ENCODE measurements around the gene DLAT. TPM values are rescaled to one million over a fixed set of nuclear protein-coding genes. Genes with fewer than 3 reads are reported as not detected.
"Not testable (repeated sequence)": the region's sequence is repeated elsewhere in the genome, so short reads cannot be mapped to it uniquely, and the experiment has no call there.

Gene DLAT
- total RNA-seq, 2 experiments from 2014 or later: 10.7 to 10.8 TPM

DNA sequence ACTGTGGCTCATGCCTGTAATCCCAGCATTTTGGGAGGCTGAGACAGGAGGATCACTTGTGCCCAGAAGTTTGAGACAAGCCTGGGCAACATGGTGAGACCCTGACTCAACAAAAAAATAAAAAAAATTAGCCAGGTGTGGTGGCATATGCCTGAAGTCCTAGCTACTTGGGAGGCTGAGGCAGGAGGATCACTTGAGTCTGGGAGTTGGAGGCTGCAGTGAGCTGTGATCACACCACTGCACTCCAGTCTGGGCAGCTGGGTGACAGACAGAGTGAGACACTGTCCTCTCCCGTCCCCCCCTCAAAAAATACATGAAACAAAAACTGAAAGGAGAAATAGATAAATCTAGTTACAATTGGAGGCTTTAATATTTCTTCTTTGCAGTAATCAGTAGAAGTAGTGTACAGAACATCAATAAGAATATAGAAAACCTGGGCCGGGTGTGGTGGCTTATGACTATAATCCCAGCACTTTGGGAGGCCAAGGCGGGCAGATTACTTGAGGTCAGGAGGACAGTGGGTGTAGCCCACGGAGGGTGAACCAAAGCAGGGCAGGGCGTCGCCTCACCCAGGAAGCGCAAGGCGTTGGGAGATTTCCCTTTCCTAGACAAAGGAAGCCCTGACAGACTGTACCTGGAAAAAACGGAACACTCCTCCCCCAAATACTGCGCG, 19.6 kb upstream of the DLAT start:
- H3K27ac ChIP-seq (ENCODE audit: low read depth in 1 of 2, low read length in 2 of 2): no peak overlapping the region
- no peak overlapping the region for H3K27ac Mint-ChIP-seq
- DNase-seq: no peak
- ChIA-PET POLR2A (no interaction called here), CTCF (no interaction called here)
- H3K27me3 Mint-ChIP-seq: peaks cover 34% of the 10 kb centered on the region
- no peak overlapping the region for H3K4me3 ChIP-seq (ENCODE audit: low read length)
- ATAC-seq (ENCODE audit: poor library complexity): no peak
- H3K4me3 Mint-ChIP-seq: no peak overlapping the region
- TF ChIP-seq, protein P1, sequence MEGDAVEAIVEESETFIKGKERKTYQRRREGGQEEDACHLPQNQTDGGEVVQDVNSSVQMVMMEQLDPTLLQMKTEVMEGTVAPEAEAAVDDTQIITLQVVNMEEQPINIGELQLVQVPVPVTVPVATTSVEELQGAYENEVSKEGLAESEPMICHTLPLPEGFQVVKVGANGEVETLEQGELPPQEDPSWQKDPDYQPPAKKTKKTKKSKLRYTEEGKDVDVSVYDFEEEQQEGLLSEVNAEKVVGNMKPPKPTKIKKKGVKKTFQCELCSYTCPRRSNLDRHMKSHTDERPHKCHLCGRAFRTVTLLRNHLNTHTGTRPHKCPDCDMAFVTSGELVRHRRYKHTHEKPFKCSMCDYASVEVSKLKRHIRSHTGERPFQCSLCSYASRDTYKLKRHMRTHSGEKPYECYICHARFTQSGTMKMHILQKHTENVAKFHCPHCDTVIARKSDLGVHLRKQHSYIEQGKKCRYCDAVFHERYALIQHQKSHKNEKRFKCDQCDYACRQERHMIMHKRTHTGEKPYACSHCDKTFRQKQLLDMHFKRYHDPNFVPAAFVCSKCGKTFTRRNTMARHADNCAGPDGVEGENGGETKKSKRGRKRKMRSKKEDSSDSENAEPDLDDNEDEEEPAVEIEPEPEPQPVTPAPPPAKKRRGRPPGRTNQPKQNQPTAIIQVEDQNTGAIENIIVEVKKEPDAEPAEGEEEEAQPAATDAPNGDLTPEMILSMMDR (IDR thresholded peaks at IDR 0.05): no peak
- H3K4me1 ChIP-seq (ENCODE audit: insufficient read depth, low read length): no peaks in the 10 kb centered on the region
- no peaks in the 10 kb centered on the region for H3K36me3 Mint-ChIP-seq (ENCODE audit: low read depth)
- H3K36me3 ChIP-seq (ENCODE audit: insufficient read depth, low read length): no peaks in the 10 kb centered on the region
- no peaks in the 10 kb centered on the region for H3K9me3 ChIP-seq (ENCODE audit: control insufficient read depth in 1 of 2, insufficient read depth in 1 of 2, low read length in 2 of 2)
- intact Hi-C loops (cut with DNase I, micrococcal nuclease): no loop called here
- no peaks in the 10 kb centered on the region for H3K27me3 ChIP-seq (ENCODE audit: control insufficient read depth in 1 of 2, insufficient read depth in 2 of 2, low read length in 2 of 2)
- H3K9me3 Mint-ChIP-seq: no peaks in the 10 kb centered on the region
- H3K4me1 Mint-ChIP-seq (ENCODE audit: low read depth): no peaks in the 10 kb centered on the region

DNA sequence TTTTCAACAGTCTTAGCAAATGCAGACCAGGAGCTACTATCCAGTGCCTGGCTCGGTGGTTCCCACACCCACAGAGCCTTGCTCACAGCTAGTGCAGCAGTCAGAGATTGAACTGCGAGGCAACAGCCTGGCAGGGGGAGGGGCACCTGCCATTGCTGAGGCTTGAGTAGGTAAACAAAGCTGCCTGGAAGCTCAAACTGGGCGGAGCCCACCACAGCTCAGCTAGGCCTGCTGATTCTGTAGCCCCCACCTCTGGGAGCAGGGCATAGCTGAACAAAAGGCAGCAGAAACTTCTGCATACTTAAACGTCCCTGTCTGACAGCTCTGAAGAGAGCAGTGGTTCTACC, 19.1 kb upstream of the DLAT start:
- H3K4me1 ChIP-seq (ENCODE audit: insufficient read depth, low read length); ATAC-seq (ENCODE audit: poor library complexity); H3K4me1 Mint-ChIP-seq (ENCODE audit: low read depth); H3K27me3 ChIP-seq (ENCODE audit: control insufficient read depth in 1 of 2, insufficient read depth in 2 of 2, low read length in 2 of 2); H3K36me3 Mint-ChIP-seq (ENCODE audit: low read depth); POLR2A ChIA-PET; H3K4me3 Mint-ChIP-seq; H3K27ac Mint-ChIP-seq; H3K9me3 Mint-ChIP-seq; intact Hi-C loops (cut with DNase I, micrococcal nuclease); CTCF ChIA-PET; H3K27ac ChIP-seq (ENCODE audit: low read depth in 1 of 2, low read length in 2 of 2); H3K4me3 ChIP-seq (ENCODE audit: low read length); DNase-seq; H3K36me3 ChIP-seq (ENCODE audit: insufficient read depth, low read length); H3K9me3 ChIP-seq (ENCODE audit: control insufficient read depth in 1 of 2, insufficient read depth in 1 of 2, low read length in 2 of 2): not testable (repeated sequence)
- H3K27me3 Mint-ChIP-seq: peaks cover 35% of the 10 kb centered on the region

DNA sequence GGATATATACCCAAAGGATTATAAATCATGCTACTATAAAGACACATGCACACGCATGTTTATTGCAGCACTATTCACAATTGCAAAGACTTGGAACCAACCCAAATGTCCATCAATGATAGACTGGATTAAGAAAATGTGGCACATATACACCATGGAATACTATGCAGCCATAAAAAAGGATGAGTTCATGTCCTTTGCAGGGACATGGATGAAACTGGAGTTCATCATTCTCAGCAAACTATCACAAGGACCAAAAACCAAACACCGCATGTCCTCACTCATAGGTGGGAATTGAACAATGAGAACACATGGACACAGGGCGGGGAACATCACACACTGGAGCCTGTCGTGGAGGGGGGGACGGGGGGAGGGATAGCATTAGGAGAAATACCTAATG, 13.8 kb upstream of the DLAT start:
- H3K36me3 ChIP-seq (ENCODE audit: insufficient read depth, low read length); H3K36me3 Mint-ChIP-seq (ENCODE audit: low read depth); H3K4me3 ChIP-seq (ENCODE audit: low read length); CTCF ChIA-PET; DNase-seq; H3K9me3 Mint-ChIP-seq; H3K4me3 Mint-ChIP-seq; H3K4me1 ChIP-seq (ENCODE audit: insufficient read depth, low read length); H3K27ac ChIP-seq (ENCODE audit: low read depth in 1 of 2, low read length in 2 of 2); H3K27me3 ChIP-seq (ENCODE audit: control insufficient read depth in 1 of 2, insufficient read depth in 2 of 2, low read length in 2 of 2); ATAC-seq (ENCODE audit: poor library complexity); POLR2A ChIA-PET; H3K27ac Mint-ChIP-seq; H3K9me3 ChIP-seq (ENCODE audit: control insufficient read depth in 1 of 2, insufficient read depth in 1 of 2, low read length in 2 of 2); intact Hi-C loops (cut with DNase I, micrococcal nuclease); H3K4me1 Mint-ChIP-seq (ENCODE audit: low read depth): not testable (repeated sequence)
- peaks cover 28% of the 10 kb centered on the region for H3K27me3 Mint-ChIP-seq

DNA sequence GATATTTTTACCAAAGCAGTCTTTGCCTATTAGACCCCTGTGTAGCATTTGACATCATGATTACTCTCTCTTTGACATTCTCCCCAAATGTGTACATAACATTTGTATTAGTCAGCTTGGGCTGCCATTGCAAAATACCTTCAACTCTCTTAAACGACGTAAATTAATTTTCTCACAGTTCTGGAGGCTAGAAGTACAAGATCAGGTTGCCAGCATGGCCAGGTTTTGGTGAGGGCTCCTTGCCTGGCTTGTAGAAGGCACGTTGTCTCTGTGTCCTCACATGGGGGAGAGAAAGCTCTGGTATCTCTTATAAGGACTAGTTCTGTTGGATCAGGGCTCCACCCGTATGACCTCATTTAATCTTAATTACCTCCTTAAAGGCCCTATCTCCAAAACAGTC, 12.3 kb upstream of the DLAT start:
- ATAC-seq (ENCODE audit: poor library complexity) (no peak), DNase-seq (no peak)
- no peak overlapping the region for H3K4me3 ChIP-seq (ENCODE audit: low read length)
- TF ChIP-seq, protein P1 (IDR thresholded peaks at IDR 0.05): no peak
- no peaks in the 10 kb centered on the region for H3K9me3 ChIP-seq (ENCODE audit: control insufficient read depth in 1 of 2, insufficient read depth in 1 of 2, low read length in 2 of 2)
- Mint-ChIP-seq H3K27me3 (peaks cover 19% of the 10 kb centered on the region), H3K27ac (no peak overlapping the region), H3K36me3 (ENCODE audit: low read depth) (no peaks in the 10 kb centered on the region), H3K9me3 (no peaks in the 10 kb centered on the region), H3K4me3 (no peak overlapping the region), H3K4me1 (ENCODE audit: low read depth) (no peaks in the 10 kb centered on the region)
- CTCF ChIA-PET: no interaction called here
- no peaks in the 10 kb centered on the region for H3K4me1 ChIP-seq (ENCODE audit: insufficient read depth, low read length)
- POLR2A ChIA-PET: no interaction called here
- intact Hi-C loops (cut with DNase I, micrococcal nuclease): no loop called here
- no peaks in the 10 kb centered on the region for H3K36me3 ChIP-seq (ENCODE audit: insufficient read depth, low read length)
- no peaks in the 10 kb centered on the region for H3K27me3 ChIP-seq (ENCODE audit: control insufficient read depth in 1 of 2, insufficient read depth in 2 of 2, low read length in 2 of 2)
- H3K27ac ChIP-seq (ENCODE audit: low read depth in 1 of 2, low read length in 2 of 2): no peak overlapping the region

All from CD4-positive, alpha-beta T cell (primary cell).